ENCODE results near the gene SLC46A1.

The SLC46A1 gene

DNA sequence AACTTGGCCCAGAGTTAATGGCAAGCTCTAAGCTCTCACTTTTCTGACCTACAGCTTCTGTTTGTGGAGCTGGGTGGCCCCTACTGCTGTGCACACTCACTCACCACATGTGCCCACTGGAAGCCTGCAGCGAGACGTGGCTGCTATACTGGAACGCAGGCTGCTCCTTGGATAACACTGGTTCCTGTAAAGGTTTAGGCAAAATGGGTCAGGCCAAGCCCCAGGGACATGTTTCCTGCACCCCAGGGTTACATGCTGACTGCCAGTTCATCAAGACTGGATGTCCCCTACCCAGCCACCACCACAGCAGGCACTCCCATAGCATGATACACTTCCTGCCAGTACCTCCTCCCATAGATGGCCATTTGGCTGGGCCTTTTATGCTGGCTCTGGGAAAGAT is 57.0 kb downstream of the SLC46A1 start:
- no peak for DNase-seq

DNA sequence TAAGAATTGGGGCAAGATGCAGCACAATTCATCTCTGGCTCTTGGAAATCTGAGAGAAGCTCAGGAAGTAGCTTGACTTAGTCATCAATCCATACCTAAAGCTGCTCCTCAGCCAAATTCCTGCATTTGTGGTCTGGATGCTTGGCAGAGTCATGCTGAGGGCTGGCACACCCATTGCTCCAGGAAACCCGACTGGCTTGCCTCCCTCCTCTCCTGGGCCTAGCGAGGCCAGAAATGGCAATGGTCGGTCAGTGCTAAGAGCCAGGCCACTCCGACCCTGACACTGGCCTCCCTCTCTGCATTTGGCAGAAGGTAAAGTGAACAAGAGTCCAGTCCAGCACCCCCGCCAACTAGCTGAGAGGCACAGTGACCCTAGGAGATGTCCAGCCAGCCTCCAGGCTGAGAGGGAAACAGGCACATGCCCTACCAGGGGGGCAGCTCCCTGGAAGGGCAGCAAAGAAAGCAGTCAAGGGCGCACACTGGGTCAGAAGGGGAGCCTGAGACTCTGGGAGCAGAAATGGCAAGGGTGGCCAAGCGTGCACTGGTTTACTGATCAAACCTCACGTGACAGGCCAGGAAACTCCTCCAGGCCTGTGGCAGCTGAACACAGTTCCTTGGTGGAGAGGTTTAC is 58.6 kb downstream of the SLC46A1 start:
- no peak for DNase-seq

DNA sequence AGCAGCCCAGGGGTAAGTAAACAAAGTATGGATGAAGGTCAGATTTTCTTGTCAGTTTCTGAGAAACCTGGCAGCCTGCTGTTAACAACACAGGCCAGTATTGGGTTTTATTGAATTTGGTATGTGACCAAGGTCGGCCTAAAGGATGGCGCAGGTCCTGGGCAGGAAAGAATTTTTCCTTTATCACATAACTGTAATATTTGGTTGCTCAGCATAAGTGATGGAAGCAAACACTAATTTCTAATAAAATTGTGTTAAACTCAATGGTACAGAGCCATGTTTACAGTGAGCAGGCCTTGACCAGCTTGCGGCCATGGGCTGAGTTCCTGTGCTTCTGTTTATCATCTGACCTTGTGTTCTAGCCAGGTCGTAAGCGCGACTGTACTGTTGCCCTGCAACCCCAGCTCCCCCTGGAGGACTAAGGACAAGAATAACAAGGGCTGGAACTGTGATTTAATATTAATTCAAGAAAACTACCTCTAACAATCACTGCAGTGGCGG is 59.2 kb downstream of the SLC46A1 start:
- no peak for DNase-seq

DNA sequence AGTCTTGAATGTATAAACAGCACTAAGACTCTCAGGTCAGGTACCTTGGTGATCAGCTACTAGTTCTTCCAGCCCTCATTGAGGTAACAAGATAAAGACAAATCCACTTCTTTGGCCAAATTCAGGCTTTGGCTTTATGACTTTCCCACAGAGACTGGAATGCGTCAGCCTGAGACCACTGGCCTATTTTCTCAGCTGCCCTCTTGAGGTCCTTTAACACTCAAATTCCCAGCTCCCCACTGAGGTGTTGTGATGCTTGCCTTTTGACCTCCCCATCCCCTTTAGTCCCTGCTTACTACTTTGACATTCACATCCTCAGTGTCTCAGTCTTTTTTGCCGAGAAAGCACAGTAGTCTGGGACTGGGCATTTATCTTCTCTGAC is 59.8 kb downstream of the SLC46A1 start:
- DNase-seq = no peak

DNA sequence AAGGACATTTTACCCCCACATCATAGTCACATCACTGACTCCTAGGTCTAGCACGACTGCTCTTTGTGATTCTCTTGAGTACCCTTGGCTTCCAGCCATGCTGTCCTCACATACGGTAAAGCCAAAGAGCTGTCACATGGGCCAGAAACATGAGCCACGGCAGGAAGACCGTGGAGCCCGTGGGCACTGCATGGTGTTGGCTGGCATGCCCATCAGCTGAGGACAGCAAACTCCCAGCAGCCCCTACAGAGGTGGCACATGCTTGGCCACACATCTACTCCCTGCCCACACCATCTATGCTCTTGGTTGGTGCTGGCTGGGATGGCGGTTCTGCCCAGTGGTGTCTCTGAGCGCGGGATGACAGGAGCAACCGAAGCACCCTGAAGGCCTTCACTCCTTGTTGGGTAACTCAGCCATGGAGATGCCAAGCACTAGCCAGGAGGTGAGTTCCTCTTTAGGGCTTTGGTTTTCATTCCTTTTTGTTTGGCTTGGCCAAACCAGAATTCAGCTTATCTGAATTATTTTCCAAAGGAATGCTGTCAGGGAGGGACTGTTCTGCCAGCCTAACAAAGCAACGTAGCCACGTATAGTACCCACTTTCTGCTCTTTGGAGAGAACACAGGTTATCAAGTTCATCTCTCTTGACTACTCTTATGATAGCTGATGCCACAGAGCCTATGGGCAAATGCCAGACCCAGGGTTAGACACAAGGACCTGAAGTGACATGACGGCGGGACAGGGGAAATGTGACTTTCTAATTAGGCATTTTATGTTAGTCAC is 60.4 kb downstream of the SLC46A1 start:
- DNase-seq = no peak

Measured in stimulated activated CD4-positive, alpha-beta T cell treated with anti-CD3 and anti-CD28 coated beads, Interleukin-1b, Interleukin-23, amount 100 ng/mL, for 48 hours (primary cell).